LNCaP clone FGC (cell line): ENCODE measurements around the gene AATK.

Experiments
- DNase-seq: peaks from one replicate; pipeline ENCODE4 v3.0.0-alpha.2; 2011; ENCODE audit warnings: low read depth
- H3K4me3 ChIP-seq: 2 replicates; pipeline ENCODE4 v1.5.1; 2011; ENCODE audit warnings: mild to moderate bottlenecking, low read depth, low read length, control low read depth
- TF ChIP-seq, protein P1 (sequence below): IDR thresholded peaks from 2 replicates; pipeline ENCODE4 v1.5.1; 2012; ENCODE audit warnings: mild to moderate bottlenecking; ENCODE audit not compliant: control insufficient read depth, insufficient read depth; ENCODE audit errors: extremely low read depth

Gene AATK

DNA sequence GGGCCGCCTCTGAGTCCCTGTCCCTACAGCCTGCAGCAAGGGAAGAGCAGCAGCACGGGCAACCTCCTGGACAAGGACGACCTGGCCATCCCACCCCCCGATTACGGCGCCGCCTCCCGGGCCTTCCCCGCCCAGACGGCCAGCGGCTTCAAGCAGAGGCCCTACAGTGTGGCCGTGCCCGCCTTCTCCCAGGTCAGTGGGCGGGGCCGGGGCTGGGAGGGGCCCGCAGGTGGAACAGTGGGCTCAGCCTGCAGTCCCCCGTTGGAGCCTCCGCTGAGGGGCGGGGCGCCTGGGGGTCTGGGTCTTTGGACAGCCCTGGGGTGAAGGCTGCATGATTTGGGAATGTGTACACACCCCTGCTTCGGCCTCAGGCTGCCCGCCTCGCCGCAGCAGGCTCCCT lies 59.3 kb downstream of the AATK start:
- TF ChIP-seq, protein P1, sequence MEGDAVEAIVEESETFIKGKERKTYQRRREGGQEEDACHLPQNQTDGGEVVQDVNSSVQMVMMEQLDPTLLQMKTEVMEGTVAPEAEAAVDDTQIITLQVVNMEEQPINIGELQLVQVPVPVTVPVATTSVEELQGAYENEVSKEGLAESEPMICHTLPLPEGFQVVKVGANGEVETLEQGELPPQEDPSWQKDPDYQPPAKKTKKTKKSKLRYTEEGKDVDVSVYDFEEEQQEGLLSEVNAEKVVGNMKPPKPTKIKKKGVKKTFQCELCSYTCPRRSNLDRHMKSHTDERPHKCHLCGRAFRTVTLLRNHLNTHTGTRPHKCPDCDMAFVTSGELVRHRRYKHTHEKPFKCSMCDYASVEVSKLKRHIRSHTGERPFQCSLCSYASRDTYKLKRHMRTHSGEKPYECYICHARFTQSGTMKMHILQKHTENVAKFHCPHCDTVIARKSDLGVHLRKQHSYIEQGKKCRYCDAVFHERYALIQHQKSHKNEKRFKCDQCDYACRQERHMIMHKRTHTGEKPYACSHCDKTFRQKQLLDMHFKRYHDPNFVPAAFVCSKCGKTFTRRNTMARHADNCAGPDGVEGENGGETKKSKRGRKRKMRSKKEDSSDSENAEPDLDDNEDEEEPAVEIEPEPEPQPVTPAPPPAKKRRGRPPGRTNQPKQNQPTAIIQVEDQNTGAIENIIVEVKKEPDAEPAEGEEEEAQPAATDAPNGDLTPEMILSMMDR: no peak
- no peak for DNase-seq
- no peak overlapping the region for H3K4me3 ChIP-seq

DNA sequence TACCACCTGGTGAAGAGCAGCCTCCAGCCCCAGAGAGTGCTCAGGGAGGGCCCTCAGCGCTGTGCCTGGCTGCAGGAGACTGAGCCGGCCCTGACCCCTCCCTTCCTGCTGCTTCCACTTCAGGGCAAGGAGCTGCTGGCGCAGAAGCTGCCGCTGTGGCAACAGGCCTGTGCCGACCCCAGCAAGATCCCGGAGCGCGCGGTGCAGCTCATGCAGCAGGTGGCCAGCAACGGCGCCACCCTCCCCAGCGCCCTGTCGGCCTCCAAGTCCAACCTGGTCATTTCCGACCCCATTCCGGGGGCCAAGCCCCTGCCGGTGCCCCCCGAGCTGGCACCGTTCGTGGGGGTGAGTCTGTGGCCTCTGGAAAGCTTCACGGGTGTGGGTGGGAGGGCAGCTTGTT lies 62.6 kb downstream of the AATK start:
- H3K4me3 ChIP-seq: no peak overlapping the region
- TF ChIP-seq, protein P1: no peak

DNA sequence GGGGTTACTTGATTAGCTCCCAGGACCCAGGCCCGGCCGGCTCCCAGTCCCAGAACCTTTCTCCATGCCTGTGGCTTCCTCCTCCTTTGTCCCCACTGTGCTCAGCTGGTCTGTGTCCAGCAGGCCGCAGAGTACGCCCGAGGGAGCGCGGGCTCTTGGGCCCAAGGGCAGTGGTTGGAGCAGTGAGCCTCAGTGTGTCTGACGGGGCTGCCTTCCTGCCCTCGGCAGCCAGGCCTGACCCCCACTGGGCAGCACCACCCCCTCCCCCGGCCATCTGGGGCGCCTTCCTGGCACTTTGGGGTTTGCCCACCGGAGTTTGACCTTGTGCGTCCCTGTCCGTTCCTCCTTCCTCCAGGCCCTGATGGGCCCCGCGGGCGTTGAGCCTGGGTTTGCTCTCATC lies 63.2 kb downstream of the AATK start:
- no peak for DNase-seq
- no peak overlapping the region for H3K4me3 ChIP-seq
- TF ChIP-seq, protein P1: no peak

More for the DNA sequence above, 62.6 kb downstream of the AATK start:
- no peak for DNase-seq

DNA sequence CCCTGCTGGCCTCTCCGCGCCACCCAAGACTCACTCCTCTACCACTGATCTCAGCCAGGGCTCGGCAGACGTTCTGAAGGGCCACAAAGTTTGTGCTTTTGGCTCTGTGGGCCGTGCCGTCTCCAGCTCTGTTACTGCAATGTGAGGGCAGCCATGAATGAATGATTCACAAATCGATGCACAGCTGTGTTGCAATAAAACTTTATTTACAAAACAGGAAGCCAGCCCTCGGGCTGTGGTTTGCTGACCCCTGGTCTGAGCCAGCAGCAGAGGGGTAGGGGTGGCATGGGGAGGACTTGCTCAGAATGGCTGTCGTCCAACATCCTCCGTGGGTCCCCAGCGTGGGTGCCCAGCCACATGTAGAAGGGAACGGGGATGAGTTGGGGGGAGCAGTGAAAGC lies 63.7 kb downstream of the AATK start:
- TF ChIP-seq, protein P1: no peak
- no peak overlapping the region for H3K4me3 ChIP-seq
- no peak for DNase-seq

DNA sequence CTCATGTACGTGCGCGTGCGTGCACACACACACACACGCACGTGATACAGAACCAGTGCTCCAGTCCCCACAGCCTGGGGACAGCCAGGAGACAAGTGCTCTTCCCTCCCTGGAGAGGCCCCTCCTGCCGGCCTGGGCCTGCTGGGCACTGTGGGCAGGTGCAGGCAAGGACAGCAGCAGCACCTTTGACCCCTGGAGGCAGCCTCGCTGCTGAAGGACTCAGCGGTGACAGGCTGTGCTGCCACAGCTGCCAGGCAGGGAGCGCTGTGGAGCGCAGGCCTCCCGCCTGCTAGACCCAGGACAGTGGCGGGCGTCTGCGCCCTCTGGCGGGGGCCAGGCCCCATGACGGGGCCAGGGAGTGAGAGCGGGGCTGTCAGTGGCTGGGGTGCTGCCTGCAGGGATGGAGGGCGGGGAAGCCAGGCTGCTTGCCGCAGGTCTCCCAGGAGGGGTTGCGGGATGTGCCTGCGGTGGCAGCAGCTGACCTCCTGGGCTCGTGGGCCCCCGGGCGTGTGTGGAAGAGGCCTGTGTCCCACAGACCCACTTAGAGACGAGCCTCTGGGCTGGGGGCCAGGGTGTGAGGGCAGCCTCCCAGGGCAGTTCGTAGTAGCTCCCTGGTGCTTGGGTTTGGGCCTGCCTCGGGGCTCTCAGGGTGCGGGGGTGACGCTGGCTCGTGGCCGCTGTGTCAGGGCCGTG lies 64.3 kb downstream of the AATK start:
- TF ChIP-seq, protein P1: peak; percentile 100
- peak; percentile 50 for DNase-seq
- H3K4me3 ChIP-seq: no peak overlapping the region

DNA sequence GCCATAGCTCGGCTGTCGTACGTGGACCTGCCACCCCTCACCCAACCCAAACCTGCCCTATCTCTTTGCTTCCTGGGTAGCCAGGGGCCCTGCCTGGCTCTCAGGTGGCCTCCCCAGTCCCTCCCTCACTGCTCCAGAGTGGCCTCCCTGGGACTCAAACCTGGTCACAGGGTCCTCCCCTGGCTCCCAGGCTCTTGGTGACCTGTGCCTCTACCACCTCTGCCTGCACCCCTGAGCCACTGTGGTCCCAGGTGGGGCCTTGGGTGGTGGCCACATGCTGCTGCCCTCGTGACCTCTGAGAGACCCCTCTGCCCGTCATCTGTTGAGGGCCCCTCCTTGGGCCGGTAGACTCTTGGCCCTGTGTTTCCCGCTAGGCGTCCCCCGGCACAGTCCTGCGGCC lies 65.4 kb downstream of the AATK start:
- TF ChIP-seq, protein P1: no peak
- H3K4me3 ChIP-seq: no peak overlapping the region
- DNase-seq: no peak

DNA sequence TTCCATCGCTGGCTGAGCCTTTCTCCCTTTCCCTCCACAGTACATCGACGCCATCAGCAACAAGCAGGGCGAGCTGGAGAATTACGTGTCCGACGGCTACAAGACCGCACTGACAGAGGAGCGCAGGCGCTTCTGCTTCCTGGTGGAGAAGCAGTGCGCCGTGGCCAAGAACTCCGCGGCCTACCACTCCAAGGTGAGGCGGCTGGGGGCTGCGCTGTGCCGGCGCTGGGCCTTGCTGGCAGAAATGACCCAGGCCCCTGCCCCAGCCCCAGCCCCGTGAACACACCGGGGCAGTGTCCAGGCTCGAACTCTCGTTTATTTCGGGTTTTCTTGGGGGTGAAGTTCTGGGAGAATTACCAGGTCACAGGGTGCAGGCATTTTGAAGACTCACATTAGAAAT lies 66.1 kb downstream of the AATK start:
- TF ChIP-seq, protein P1: no peak
- no peak overlapping the region for H3K4me3 ChIP-seq
- DNase-seq: no peak
